Endometrial microvascular endothelial cells (primary cell): ENCODE data around the gene DMD. TPM values are rescaled to one million over a fixed set of nuclear protein-coding genes. Genes with fewer than 3 reads are reported as not detected.

Experiments
- in situ Hi-C: cut with HindIII; loops from 2 replicates; pipeline ENCODE4 v1.10.0; 2017; ENCODE audit warnings: low sequenced_read_pairs, low pct_unique_long_range_greater_than_20kb; ENCODE audit errors: inconsistent ontology term
- total RNA-seq: library from RNA; depleted of rRNA; stranded (reverse); fragments of >200 nt; gene quantifications from one replicate; pipeline ENCODE4 v1.2.3, GENCODE V29; 2015; ENCODE audit errors: inconsistent ontology term

DMD gene
- total RNA-seq, 1 donor from 2014 or later: 1.2 TPM

- in situ Hi-C loops: no loop called here
Measured at GRCh38 chrX:31070057-31070468, 2141.3 kb downstream of the DMD start.
